Choroid plexus epithelial cell (primary cell): ENCODE measurements around the gene UNC5A.

Source experiments
- DNase-seq: peaks from one replicate; pipeline ENCODE4 v3.0.0-alpha.2; 2010; ENCODE audit warnings: low read depth
- H3K4me3 ChIP-seq: 2 replicates; pipeline ENCODE4 v1.5.1; 2011; ENCODE audit warnings: low read depth, mild to moderate bottlenecking, control low read depth, low read length, moderate library complexity
- CTCF ChIP-seq: conservative IDR thresholded peaks from 2 replicates; pipeline ENCODE4 v1.5.1; 2011; ENCODE audit warnings: low read depth, mild to moderate bottlenecking, control low read depth, inconsistent platforms, low read length, moderate library complexity

UNC5A gene

GRCh38 chr5:176915906-176916305, 105.5 kb downstream of the UNC5A start:
- TF ChIP-seq CTCF, result no peak
- DNase-seq, result no peak
- H3K4me3 ChIP-seq, result no peak overlapping the region

- H3K4me3 ChIP-seq, result no peak overlapping the region
- no peak for TF ChIP-seq CTCF
- DNase-seq, result no peak
Measured at GRCh38 chr5:176916337-176916736, 106.0 kb downstream of the UNC5A start.

- no peak for DNase-seq
- TF ChIP-seq CTCF, result no peak
- H3K4me3 ChIP-seq, result no peak overlapping the region
Measured at GRCh38 chr5:176918613-176919012, 108.3 kb downstream of the UNC5A start.

- no peak overlapping the region for H3K4me3 ChIP-seq
- DNase-seq, result peak; percentile 61
- TF ChIP-seq CTCF, result no peak
Measured at GRCh38 chr5:176921714-176922113, 111.4 kb downstream of the UNC5A start.

- no peak overlapping the region for H3K4me3 ChIP-seq
- TF ChIP-seq CTCF, result no peak
- no peak for DNase-seq
Measured at GRCh38 chr5:176922817-176923216, 112.5 kb downstream of the UNC5A start.

- DNase-seq, result no peak
- no peak for TF ChIP-seq CTCF
- H3K4me3 ChIP-seq, result no peak overlapping the region
Measured at GRCh38 chr5:176927562-176927961, 117.2 kb downstream of the UNC5A start.

- DNase-seq, result no peak
- TF ChIP-seq CTCF, result no peak
- H3K4me3 ChIP-seq, result no peak overlapping the region
Measured at GRCh38 chr5:176929654-176930053, 119.3 kb downstream of the UNC5A start.
